Measurements from ENCODE around the gene HMGCS2. TPM values are rescaled to one million over a fixed set of nuclear protein-coding genes. Genes with fewer than 3 reads are reported as not detected.

The HMGCS2 gene
- total RNA-seq, 1 experiment from 2014 or later, result not detected

DNA sequence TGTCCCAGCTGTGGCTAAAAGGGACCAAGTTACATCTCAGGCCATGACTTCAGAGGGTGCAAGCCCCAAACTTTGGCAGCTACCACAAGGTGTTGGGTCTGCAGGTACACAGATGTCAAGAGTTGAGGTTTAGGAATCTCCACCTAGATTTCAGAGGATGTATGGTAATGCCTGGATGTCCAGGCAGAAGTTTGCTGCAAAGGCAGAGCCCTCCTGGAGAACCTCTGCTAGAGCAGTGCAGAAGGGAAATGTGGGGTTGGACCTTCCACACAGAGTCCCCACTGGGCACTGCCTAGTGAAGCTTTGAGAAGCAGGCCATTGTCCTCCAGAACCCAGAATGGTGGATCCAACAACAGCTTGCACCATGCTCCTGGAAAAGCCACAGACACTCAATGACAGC lies 67.0 kb downstream of the HMGCS2 start:
- no peak for DNase-seq (ENCODE audit: low read depth)

DNA sequence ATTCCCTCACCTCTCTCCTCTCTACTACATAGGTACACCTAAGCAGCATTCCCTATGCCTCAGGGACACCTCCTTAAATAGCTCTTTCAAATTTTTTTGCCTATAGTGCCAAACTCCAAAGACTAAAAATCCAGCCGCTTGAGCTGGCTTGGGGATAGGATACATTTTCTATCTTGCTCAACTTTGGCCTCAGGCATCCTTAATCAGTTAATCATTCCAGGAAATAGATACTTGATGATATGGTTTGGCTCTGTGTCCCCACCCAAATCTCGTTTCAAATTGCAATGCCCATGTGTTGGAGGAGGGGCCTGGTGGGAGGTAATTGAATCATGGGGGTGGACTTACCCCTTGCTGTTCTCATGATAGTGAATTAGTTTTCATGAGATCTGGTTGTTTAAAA lies 68.4 kb downstream of the HMGCS2 start:
- no peak for DNase-seq (ENCODE audit: low read depth)

Other genes starting within 250 kb of the HMGCS2 start
- 2.2 and 2.3 TPM in 2 replicates for gene ZNF697, start 120.6 kb downstream of the HMGCS2 start, total RNA-seq (2014; rRNA removed)
- 38.6 and 39.6 TPM in 2 replicates for gene PHGDH, start 57.0 kb downstream of the HMGCS2 start, total RNA-seq (2014; rRNA removed)
- gene REG4, start 42.6 kb upstream of the HMGCS2 start, total RNA-seq (2014; rRNA removed), result not detected in 2 replicates
- gene ADAM30, start 127.6 kb upstream of the HMGCS2 start, total RNA-seq (2014; rRNA removed), result not detected in 2 replicates